ENCODE measurements around the gene SRRM2.

SRRM2 gene

GRCh38 chr16:2742323-2743006 lies 10.0 kb upstream of the SRRM2 start:
- Histone ChIP-seq H3K9me2 (replicated peaks; ENCODE audit: low read depth, low read length) (no peaks in the 10 kb centered on the region), H3K4me1 (ENCODE audit: insufficient read depth, low read length, poor library complexity, severe bottlenecking) (no peaks in the 10 kb centered on the region), H3K9ac (ENCODE audit: low read depth, low read length, poor library complexity, severe bottlenecking) (no peak overlapping the region), H4K20me1 (ENCODE audit: insufficient read depth, low read length, poor library complexity, severe bottlenecking) (no peaks in the 10 kb centered on the region), H3K79me2 (ENCODE audit: insufficient read depth, low read length) (no peaks in the 10 kb centered on the region), H3K9me3 (ENCODE audit: insufficient read depth, low read depth, low read length) (no peaks in the 10 kb centered on the region), H3K27me3 (ENCODE audit: insufficient read depth, low read length, poor library complexity, severe bottlenecking) (no peaks in the 10 kb centered on the region), H3K36me3 (ENCODE audit: insufficient read depth, low read length) (no peaks in the 10 kb centered on the region), H3K4me3 (ENCODE audit: low read length, poor library complexity, severe bottlenecking) (no peak overlapping the region), H3F3A (ENCODE audit: low read depth) (no peaks in the 10 kb centered on the region), H2AFZ (ENCODE audit: low read length) (no peak overlapping the region), H3K4me2 (ENCODE audit: low read depth, low read length, poor library complexity, severe bottlenecking) (no peak overlapping the region)
- TF ChIP-seq CTCF (conservative IDR thresholded peaks at IDR 0.05; ENCODE audit: low read length) (no peak), EZH2phosphoT487 (IDR thresholded peaks at IDR 0.05; ENCODE audit: borderline replicate concordance) (no peak)

DNA sequence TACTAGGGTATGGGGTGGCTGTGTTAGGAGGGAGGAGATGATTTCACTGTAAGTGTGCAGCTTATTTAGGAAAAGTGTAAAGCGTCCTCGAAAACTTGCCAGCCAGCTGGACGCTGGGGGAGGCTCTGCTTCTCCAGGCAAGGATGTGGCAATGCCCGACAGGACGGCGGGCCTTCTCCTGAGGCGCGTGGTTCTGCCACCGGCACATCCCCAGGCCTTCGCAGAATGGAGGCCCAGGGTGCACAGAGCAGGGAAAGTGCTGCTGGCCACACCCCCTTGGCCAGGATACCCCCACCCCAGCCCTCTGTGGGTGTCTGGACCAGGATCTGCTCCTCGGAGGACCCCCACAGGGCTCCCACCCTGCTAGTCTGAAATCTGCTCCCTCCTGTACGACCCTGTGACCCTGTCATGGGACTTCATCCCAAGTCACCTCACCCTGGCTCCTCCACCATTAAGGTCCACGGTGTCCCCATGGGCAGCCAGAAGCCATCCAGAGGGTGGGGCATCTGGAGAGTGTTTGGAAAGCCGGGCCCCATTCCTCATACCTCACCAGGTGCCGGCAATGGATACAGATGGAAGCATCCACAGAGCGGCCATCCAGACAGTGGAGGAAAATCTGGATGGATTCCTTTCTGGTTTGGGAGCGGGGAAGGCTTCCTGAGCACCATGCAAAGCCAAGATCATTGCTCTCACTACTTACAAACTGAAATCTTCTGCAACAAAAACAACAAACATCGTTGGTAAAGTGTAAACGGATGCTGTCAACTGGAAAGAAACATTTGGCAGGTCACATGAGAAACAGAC lies 9.2 kb upstream of the SRRM2 start:
- Histone ChIP-seq H3K9me2 (replicated peaks; ENCODE audit: low read depth, low read length) (no peaks in the 10 kb centered on the region), H3K79me2 (ENCODE audit: insufficient read depth, low read length) (no peaks in the 10 kb centered on the region), H3K4me2 (ENCODE audit: low read depth, low read length, poor library complexity, severe bottlenecking) (no peak overlapping the region), H3K9ac (ENCODE audit: low read depth, low read length, poor library complexity, severe bottlenecking) (no peak overlapping the region), H3K27me3 (ENCODE audit: insufficient read depth, low read length, poor library complexity, severe bottlenecking) (no peaks in the 10 kb centered on the region), H3F3A (ENCODE audit: low read depth) (no peaks in the 10 kb centered on the region), H3K4me3 (ENCODE audit: low read length, poor library complexity, severe bottlenecking) (no peak overlapping the region), H3K36me3 (ENCODE audit: insufficient read depth, low read length) (no peaks in the 10 kb centered on the region), H4K20me1 (ENCODE audit: insufficient read depth, low read length, poor library complexity, severe bottlenecking) (no peaks in the 10 kb centered on the region), H3K9me3 (ENCODE audit: insufficient read depth, low read depth, low read length) (no peaks in the 10 kb centered on the region), H2AFZ (ENCODE audit: low read length) (no peak overlapping the region), H3K4me1 (ENCODE audit: insufficient read depth, low read length, poor library complexity, severe bottlenecking) (no peaks in the 10 kb centered on the region)
- TF ChIP-seq EZH2phosphoT487 (IDR thresholded peaks at IDR 0.05; ENCODE audit: borderline replicate concordance) = no peak
- no peak for TF ChIP-seq CTCF (conservative IDR thresholded peaks at IDR 0.05; ENCODE audit: low read length)

DNA sequence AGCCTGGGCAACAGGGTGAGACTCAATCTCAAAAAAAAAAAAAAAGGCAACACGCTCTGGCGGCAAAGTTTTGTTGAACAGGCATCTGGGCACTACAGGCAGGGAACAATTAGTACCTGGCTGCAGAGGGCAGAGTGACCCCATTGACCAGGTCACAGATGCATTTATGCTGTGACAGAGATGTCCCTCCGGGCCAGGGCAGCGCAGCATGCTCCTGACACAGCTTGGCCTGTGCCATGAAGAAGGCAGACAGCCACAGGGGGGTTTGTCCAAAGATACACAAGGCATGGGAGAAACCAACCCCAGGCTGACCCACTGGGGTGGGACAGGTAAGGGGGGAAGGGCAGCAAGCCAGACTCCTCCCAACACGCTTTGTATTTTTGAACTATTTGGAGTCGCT lies 7.7 kb upstream of the SRRM2 start:
- Histone ChIP-seq H3K9ac (ENCODE audit: low read depth, low read length, poor library complexity, severe bottlenecking) (no peak overlapping the region), H4K20me1 (ENCODE audit: insufficient read depth, low read length, poor library complexity, severe bottlenecking) (no peaks in the 10 kb centered on the region), H3K79me2 (ENCODE audit: insufficient read depth, low read length) (no peaks in the 10 kb centered on the region), H2AFZ (ENCODE audit: low read length) (no peak overlapping the region), H3K9me3 (ENCODE audit: insufficient read depth, low read depth, low read length) (no peaks in the 10 kb centered on the region), H3K36me3 (ENCODE audit: insufficient read depth, low read length) (no peaks in the 10 kb centered on the region), H3K9me2 (replicated peaks; ENCODE audit: low read depth, low read length) (no peaks in the 10 kb centered on the region), H3K27me3 (ENCODE audit: insufficient read depth, low read length, poor library complexity, severe bottlenecking) (no peaks in the 10 kb centered on the region), H3K4me3 (ENCODE audit: low read length, poor library complexity, severe bottlenecking) (no peak overlapping the region), H3K4me1 (ENCODE audit: insufficient read depth, low read length, poor library complexity, severe bottlenecking) (no peaks in the 10 kb centered on the region), H3F3A (ENCODE audit: low read depth) (no peaks in the 10 kb centered on the region), H3K4me2 (ENCODE audit: low read depth, low read length, poor library complexity, severe bottlenecking) (no peak overlapping the region)
- TF ChIP-seq EZH2phosphoT487 (IDR thresholded peaks at IDR 0.05; ENCODE audit: borderline replicate concordance) (no peak), CTCF (conservative IDR thresholded peaks at IDR 0.05; ENCODE audit: low read length) (no peak)
